Stimulated activated naive CD8-positive, alpha-beta T cell treated with anti-CD3 and anti-CD28 coated beads, Interleukin-15, Interleukin-2, amounts not matched to agents 100 ng/mL and 50 ng/mL, for 24 hours (primary cell): ENCODE results near the gene RAB5IF.
"Not testable (repeated sequence)": the region's sequence is repeated elsewhere in the genome, so short reads cannot be mapped to it uniquely, and the experiment has no call there.

Experiments
- H3K27ac Mint-ChIP-seq: one replicate; pipeline ENCODE4 v1.8.0; 2021; ENCODE audit warnings: mild to moderate bottlenecking, mixed read lengths
- H3K27me3 Mint-ChIP-seq: one replicate; pipeline ENCODE4 v1.8.0; 2021; ENCODE audit warnings: mixed read lengths
- H3K36me3 Mint-ChIP-seq: one replicate; pipeline ENCODE4 v1.8.0; 2021; ENCODE audit warnings: low read depth, mixed read lengths
- H3K4me1 Mint-ChIP-seq: one replicate; pipeline ENCODE4 v1.8.0; 2021; ENCODE audit warnings: low read depth, mixed read lengths
- H3K4me3 Mint-ChIP-seq: one replicate; pipeline ENCODE4 v1.8.0; 2021; ENCODE audit warnings: mild to moderate bottlenecking, mixed read lengths
- H3K9me3 Mint-ChIP-seq: one replicate; pipeline ENCODE4 v1.8.0; 2021; ENCODE audit warnings: mixed read lengths

RAB5IF gene

DNA sequence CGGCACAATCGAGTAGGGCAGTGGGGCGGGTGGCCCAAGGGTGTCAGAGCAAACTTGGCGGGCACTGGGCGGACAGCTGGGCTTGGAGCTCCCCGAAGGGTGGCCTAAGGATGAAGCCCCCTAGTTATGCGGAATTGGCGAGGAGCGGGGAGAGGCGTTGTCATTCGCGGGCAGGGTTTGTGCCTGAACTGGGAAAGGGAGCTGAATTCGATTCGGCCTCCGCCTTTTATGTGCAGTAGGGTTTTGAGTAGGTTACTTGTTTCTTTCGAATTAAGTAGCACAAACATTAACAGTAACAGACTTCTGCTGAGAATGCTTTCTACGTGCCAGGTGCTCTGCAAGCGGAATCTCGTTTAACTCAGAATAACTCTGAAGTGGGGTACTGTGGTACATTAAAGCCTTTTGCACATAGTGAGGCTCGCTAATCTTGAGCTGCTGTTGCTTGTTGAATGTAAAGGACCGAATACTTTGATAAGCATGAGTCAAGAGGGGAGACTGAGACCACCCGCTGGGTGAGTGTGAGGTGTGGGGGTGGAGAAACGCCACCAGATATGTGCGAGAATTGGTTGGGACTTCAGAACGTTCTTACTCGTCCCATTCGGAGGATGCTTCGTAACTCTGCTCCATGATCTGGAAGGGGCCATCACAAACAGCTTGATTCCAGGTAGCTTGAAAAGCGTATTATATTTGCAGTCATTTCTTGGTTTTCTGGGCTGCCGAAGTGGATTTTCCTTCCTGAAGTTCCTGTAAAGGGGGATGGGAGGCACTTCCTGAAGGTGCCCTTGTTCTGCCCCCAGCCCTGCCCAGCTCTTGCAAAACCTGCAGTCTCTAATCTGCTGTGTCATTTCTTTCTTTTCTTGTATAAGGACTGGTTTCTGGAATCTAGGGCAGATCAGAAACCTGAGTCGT is 833 bp downstream of the RAB5IF start:
- peaks cover 33% of the 10 kb centered on the region for H3K36me3 Mint-ChIP-seq
- peak overlapping the region; percentile 93 for H3K27ac Mint-ChIP-seq

DNA sequence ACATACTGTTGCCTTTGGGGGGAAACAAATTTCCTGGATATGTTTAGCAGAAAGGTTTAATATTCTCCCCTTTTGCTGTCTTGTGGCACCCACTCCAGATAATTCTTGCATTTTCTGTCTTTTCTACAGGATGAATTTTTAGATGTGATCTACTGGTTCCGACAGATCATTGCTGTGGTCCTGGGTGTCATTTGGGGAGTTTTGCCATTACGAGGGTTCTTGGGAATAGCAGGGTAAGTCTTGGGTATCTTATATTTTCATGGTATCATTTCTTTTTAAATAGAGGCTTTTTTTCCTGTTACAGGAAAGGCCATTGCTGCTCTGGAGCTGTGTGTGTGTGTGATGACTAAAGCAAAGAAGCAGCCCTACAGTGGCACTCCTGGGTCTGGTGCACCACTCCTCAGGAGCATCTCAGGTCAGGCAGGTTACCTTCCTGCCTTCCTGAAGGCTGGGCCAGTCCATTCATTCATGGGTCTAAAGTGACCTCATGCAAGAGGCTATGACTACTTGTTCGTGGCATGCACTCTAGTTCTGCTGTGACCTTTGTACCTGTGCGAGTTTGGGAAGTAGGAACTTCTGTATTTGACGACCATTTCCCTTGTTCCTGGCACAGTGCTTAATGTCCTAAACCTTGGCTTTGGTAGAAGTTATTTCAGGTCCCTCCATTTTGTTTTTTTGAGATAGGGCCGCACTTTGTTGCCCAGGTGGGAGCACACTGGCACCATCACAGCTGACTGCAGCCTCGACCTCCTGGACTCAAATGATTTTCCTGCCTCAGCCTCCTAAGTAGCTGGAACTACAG is 2.2 kb downstream of the RAB5IF start:
- peak overlapping the region; percentile 98 for H3K4me3 Mint-ChIP-seq
- H3K27me3 Mint-ChIP-seq: no peaks in the 10 kb centered on the region
- H3K4me1 Mint-ChIP-seq: peaks cover 40% of the 10 kb centered on the region
- H3K36me3 Mint-ChIP-seq: peaks cover 47% of the 10 kb centered on the region
- H3K9me3 Mint-ChIP-seq: no peaks in the 10 kb centered on the region
- H3K27ac Mint-ChIP-seq: peak overlapping the region; percentile 93

More for the DNA sequence above, 833 bp downstream of the RAB5IF start:
- Mint-ChIP-seq H3K4me3 (peak overlapping the region; percentile 98), H3K9me3 (no peaks in the 10 kb centered on the region), H3K4me1 (peaks cover 35% of the 10 kb centered on the region), H3K27me3 (no peaks in the 10 kb centered on the region)

DNA sequence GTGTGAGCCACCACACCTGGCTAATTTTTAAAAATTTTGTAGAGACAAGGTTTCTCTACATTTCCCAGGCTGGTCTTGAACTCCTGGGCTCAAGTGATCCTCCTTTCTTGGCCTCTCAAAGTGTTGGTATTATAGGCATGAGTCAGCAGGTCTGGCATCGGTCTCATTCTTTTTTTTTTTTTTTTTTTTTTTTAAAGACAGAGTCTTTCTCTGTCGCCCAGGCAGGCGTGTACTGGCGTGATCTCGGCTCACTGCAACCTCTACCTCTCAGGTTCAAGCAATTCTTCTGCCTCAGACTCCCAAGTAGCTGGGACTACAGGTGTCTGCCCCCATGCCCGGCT is 2.8 kb downstream of the RAB5IF start:
- Mint-ChIP-seq H3K36me3 (peaks cover 51% of the 10 kb centered on the region), H3K27ac (peak overlapping the region; percentile 93), H3K4me1 (peaks cover 45% of the 10 kb centered on the region)
- H3K4me3 Mint-ChIP-seq, H3K27me3 Mint-ChIP-seq, H3K9me3 Mint-ChIP-seq: not testable (repeated sequence)

DNA sequence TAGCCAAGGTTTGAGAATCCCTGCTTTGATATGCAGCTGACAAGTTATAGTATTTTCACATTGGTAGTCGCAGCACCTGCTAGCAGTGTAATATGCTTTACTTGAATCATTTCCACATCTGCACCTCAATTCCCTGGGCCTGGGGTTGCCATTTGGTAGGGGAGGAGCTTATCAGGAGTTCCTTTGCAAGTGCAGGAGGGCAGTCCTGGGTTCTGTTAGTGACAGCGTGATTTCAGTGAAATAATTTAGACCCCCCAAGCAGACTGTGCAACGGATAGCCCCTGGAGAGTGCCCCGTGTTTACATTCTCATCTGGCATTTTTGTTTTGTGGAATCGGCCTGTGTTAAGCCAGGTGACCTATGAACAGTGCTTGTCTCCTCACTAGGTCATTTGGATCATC is 6.0 kb downstream of the RAB5IF start:
- Mint-ChIP-seq H3K4me3 (no peak overlapping the region), H3K36me3 (peaks cover 69% of the 10 kb centered on the region), H3K9me3 (no peaks in the 10 kb centered on the region), H3K27ac (peak overlapping the region; percentile 63), H3K4me1 (peaks cover 29% of the 10 kb centered on the region), H3K27me3 (no peaks in the 10 kb centered on the region)

DNA sequence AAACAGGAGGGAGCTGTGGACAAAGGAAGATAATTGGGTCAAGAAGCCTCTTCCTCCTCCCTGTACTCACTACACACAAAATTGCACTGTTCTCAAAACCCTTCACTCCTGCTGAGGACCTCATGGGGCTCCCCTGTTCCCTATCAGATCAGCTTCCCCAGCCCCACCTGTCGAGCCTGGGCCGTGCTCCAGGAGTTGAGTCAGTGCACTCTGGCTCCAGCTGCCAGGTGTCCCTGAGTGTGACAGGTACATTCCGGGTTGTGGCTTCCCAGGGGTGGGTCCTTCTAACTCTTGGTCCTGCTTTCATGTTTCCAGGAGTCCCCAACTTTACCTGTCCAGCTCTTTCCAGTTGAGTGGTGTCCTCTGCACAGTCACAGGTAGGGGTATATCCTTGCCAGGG is 8.4 kb downstream of the RAB5IF start:
- Mint-ChIP-seq H3K4me1 (peaks cover 12% of the 10 kb centered on the region), H3K4me3 (no peak overlapping the region), H3K27ac (peak overlapping the region; percentile 16), H3K9me3 (no peaks in the 10 kb centered on the region), H3K27me3 (no peaks in the 10 kb centered on the region), H3K36me3 (peaks cover 56% of the 10 kb centered on the region)

DNA sequence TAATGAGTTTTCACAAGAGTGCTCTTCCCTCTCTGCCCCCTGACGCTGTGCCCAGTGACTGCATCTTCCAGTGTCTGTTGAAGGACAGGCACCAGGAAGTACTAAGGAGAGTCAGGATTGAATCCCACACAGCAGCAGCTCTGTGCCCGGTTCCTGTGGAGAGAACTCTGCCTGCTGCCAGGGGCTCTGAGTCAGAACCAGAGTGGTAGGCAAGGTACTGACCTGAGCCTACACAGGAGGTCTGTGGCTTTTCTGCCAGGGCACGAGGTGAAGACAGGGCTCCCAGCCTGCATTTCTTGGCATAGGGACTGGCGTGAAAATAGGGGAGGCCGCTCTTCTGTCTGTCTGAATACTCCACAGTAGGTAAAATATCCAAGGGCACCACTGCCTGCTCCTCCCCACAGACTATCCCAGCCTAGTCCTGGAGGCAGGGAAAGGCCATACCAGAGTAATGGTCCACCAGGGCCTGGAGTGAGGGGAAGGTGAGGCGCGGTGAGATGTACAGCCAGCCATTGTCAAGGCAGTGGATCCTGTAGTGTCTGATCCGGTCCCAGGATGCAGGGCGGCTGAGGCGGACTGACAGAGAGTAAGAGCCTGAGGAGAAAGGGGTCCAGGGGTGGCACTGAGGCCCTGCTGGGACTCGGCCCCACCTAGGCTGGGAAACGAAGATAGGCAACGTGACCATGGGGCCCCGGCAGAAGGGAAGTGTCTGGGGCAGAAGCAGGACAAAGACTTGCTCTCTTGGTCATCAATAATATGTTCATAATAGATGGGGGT is 9.4 kb downstream of the RAB5IF start:
- Mint-ChIP-seq H3K4me3 (no peak overlapping the region), H3K4me1 (peaks cover 12% of the 10 kb centered on the region), H3K36me3 (peaks cover 49% of the 10 kb centered on the region), H3K27me3 (no peaks in the 10 kb centered on the region), H3K27ac (no peak overlapping the region), H3K9me3 (no peaks in the 10 kb centered on the region)

DNA sequence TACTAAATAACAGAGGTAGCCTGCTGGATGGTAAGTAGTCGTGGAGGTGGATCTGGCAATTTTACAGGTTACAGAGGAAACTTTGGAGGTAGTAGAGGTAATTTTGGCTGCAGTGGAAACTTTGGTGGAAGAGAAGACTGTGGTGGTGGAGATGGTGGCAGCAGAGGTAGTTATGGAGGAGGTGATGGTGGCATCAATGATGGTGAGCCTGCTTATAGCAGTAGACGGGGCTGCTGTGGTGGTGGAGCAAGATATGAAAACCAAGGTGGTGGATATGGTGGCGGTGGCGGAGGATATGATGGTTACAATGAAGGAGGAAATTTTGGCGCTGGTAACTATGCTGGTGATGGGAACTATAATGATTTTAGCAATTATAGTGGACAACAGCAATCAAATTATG is 15.3 kb downstream of the RAB5IF start:
- H3K27ac Mint-ChIP-seq: peak overlapping the region; percentile 22
- peaks cover 35% of the 10 kb centered on the region for H3K36me3 Mint-ChIP-seq
- H3K27me3 Mint-ChIP-seq: no peaks in the 10 kb centered on the region
- no peak overlapping the region for H3K4me3 Mint-ChIP-seq
- H3K4me1 Mint-ChIP-seq: peaks cover 13% of the 10 kb centered on the region
- no peaks in the 10 kb centered on the region for H3K9me3 Mint-ChIP-seq

DNA sequence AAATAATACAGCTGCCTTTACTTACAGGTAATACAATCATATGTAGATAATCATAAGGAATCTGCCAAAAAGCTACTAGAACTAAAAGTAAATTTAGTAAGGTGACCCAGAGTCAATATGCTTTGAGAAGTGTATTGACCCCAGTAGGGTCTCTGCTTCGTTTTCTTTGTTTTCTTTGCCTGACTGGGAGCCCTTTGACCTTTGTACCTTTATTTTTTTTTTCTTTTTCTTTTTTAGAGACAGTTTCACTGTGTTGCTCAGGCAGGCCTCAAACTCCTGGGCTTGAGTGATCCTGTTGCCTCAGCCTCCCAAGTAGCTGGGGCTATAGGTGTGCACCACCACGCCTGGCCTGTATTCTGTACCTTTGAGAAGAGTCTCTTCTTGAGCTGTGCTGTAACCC is 17.9 kb downstream of the RAB5IF start:
- H3K27ac Mint-ChIP-seq: no peak overlapping the region
- H3K4me1 Mint-ChIP-seq: peaks cover 27% of the 10 kb centered on the region
- H3K4me3 Mint-ChIP-seq: no peak overlapping the region
- H3K9me3 Mint-ChIP-seq: no peaks in the 10 kb centered on the region
- H3K27me3 Mint-ChIP-seq: no peaks in the 10 kb centered on the region
- H3K36me3 Mint-ChIP-seq: peaks cover 48% of the 10 kb centered on the region

DNA sequence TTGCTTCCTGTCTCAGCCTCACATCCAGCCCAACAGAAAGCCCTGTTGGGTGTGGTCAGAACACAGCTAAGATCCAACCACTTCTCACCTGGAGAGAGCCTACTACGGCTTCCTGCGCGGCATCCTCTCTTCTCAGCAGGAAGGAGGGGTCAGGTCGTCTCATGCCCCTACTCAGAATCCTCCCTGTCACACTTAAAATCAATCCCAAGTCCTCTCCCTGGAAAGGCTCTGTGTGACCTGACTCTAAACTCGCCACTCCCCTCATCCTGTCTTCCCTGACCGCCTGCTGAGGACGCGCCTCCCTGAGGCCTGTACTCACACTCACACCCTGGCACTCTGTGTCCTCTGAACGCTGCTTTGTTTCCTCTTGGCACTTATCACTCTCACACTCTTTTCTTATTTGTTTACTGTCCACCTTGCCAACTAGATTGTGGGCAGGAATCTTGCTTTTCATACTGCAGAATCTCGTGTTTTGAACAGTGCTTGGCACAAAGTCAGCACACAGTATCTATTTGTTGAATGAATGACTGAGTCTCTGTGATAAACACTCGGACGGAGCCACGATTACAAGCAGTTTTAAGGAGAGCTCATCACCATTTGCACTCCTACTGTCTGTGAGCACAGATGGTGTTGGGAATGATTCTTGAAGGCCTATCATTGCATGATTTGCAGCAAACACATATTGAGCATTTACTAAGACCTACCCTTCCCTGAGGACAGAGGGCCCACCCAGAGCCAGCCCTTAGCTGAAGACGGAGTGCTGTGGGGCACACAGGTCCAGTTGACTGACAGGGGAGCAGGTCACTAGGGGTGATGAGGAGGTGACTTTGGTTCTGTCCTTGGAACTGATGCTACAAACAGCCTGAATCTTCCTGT is 18.7 kb downstream of the RAB5IF start:
- no peaks in the 10 kb centered on the region for H3K27me3 Mint-ChIP-seq
- peak overlapping the region; percentile 51 for H3K27ac Mint-ChIP-seq
- H3K9me3 Mint-ChIP-seq: no peaks in the 10 kb centered on the region
- peaks cover 52% of the 10 kb centered on the region for H3K36me3 Mint-ChIP-seq
- peaks cover 34% of the 10 kb centered on the region for H3K4me1 Mint-ChIP-seq
- no peak overlapping the region for H3K4me3 Mint-ChIP-seq

DNA sequence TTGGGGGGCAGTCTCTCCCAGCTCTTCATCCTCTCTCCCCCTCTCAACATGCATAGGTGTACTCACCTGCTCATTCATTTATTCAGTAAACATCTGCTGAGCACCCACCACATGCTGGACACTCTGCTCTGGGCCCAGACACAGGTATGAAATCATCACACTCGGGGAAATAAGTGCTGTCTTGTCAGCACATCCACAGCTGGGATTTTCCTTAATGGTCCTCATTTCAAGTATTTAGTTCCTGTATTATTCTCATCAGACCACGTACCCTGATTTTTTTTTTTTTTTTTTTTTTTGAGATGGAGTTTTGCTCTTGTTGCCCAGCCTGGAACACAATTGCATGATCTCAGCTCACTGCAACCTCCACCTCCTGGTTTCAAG is 19.4 kb downstream of the RAB5IF start:
- no peak overlapping the region for H3K4me3 Mint-ChIP-seq
- H3K4me1 Mint-ChIP-seq: peaks cover 40% of the 10 kb centered on the region
- no peaks in the 10 kb centered on the region for H3K9me3 Mint-ChIP-seq
- no peak overlapping the region for H3K27ac Mint-ChIP-seq
- H3K36me3 Mint-ChIP-seq: peaks cover 57% of the 10 kb centered on the region
- H3K27me3 Mint-ChIP-seq: no peaks in the 10 kb centered on the region

DNA sequence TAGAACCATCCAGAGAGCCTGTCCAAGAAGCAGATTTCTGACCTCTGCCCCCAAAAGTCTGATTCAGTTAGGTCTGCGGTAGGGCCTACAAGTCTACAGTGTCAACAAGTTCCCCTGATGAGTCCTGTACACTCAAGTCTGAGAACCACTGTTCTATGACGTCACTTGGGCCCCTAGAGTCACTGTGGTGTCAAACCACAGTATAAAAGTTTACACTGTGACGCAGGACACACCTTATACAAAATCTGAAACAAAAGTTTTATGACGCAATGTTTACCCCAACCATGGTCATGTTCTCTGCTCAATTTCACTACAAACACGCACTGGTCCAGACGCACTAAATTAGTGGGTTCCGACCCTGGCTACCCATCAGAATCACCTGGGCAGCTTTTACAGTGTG is 22.5 kb downstream of the RAB5IF start:
- Mint-ChIP-seq H3K4me1 (peaks cover 53% of the 10 kb centered on the region), H3K9me3 (no peaks in the 10 kb centered on the region), H3K36me3 (peaks cover 63% of the 10 kb centered on the region), H3K4me3 (no peak overlapping the region), H3K27ac (no peak overlapping the region), H3K27me3 (no peaks in the 10 kb centered on the region)

DNA sequence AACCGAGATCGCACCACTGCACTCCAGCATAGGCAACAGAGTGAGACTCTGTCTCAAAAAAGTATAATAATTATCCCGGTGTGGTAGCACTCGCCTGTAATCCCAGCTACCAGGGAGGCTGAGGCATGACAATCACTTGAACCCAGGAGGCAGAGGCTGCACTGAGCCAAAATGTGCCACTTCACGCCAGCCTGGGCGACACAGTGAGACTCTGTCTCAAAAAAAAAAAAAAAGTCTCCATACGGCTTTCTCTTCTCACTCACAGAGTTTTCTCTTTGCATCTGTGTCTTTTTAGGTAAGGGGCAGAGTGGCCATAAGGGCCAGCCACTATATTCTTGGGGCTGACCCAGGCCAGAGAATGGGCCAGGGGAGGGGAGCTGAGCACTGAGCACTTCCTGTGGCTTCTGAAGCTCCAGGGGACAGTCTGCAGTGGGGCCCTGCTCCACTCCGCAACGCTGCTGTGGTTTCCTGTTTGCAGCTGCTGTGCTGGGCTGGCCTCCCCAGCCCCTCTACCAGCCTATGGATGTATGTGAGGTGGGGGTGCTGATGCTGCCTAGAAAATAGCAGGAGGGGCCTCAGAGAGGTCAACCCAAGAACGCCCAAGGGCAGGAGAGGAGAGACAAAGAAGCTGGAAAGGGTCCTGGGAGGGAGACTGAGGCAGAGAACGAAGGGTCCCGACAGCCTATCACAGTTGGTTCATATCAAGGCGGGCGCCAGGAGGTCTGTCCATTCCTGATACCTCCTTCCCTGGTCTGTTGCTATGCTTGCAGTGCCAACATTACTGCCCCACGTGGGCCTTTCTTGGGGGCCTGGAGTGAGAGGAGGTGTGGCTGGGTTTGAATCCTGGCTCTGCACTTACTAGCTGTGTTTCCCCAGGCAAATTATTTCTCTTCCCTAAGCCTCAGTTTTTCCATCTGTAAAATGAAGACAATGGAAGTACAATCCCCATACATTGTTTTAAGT is 24.4 kb downstream of the RAB5IF start:
- Mint-ChIP-seq H3K27me3 (no peaks in the 10 kb centered on the region), H3K36me3 (peaks cover 53% of the 10 kb centered on the region), H3K27ac (peak overlapping the region; percentile 95), H3K9me3 (no peaks in the 10 kb centered on the region), H3K4me1 (peaks cover 44% of the 10 kb centered on the region), H3K4me3 (peak overlapping the region; percentile 66)

DNA sequence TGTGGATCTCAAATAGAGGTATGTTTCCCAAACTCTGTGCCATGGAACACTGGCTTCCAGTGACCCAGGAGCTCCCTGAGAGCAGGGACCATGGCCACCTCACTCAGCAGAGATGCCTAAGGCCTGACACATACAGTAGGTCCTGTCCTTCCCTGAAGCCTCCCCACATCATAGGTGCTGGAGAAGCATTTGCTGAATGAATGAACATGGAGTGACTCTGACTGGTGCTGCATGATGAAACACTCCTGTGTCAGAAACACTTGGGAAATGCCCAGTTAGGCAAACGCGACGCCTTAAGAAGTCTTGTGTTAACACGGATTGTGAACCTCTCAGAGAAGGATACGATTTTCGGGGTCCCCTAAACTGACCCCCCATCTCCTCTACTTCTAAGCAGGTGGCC is 26.1 kb downstream of the RAB5IF start:
- Mint-ChIP-seq H3K9me3 (no peaks in the 10 kb centered on the region), H3K36me3 (peaks cover 59% of the 10 kb centered on the region), H3K4me3 (no peak overlapping the region), H3K27me3 (no peaks in the 10 kb centered on the region), H3K4me1 (peaks cover 44% of the 10 kb centered on the region), H3K27ac (no peak overlapping the region)
